IMR-90 (cell line): Measurements from ENCODE around the gene SRPK3.

Experiments used
- BHLHE40 ChIP-seq: fragments of 150-350 bp; IDR thresholded peaks from 2 replicates; pipeline ENCODE4 v1.6.1; 2016; ENCODE audit warnings: mild to moderate bottlenecking, low read depth, low read length
- CEBPB ChIP-seq: IDR thresholded peaks from 2 replicates; pipeline ENCODE4 v1.6.1; 2012; ENCODE audit warnings: low read depth, low read length, improper control_type of control experiment
- ELK1 ChIP-seq: fragments of 150-350 bp; IDR thresholded peaks from 2 replicates; pipeline ENCODE4 v1.6.1; 2016; ENCODE audit warnings: low read depth, mild to moderate bottlenecking, low read length, moderate library complexity, borderline replicate concordance
- POLR2A ChIP-seq: IDR thresholded peaks from 2 replicates; pipeline ENCODE4 v1.6.1; 2012; ENCODE audit warnings: mild to moderate bottlenecking, low read depth, low read length
- RAD21 ChIP-seq: IDR thresholded peaks from 2 replicates; pipeline ENCODE4 v1.6.1; 2012; ENCODE audit warnings: low read length, improper control_type of control experiment
- RCOR1 ChIP-seq: IDR thresholded peaks from 2 replicates; pipeline ENCODE4 v1.6.1; 2012; ENCODE audit warnings: mild to moderate bottlenecking, low read length, improper control_type of control experiment; ENCODE audit not compliant: insufficient replicate concordance
- RFX5 ChIP-seq: IDR thresholded peaks from 2 replicates; pipeline ENCODE4 v1.8.0; 2012; ENCODE audit warnings: low read depth, mild to moderate bottlenecking, low read length, moderate library complexity
- SMC3 ChIP-seq: fragments of 150-350 bp; IDR thresholded peaks from 2 replicates; pipeline ENCODE4 v1.6.1; 2016; ENCODE audit warnings: low read depth, mild to moderate bottlenecking, antibody characterized with exemption, low read length, moderate library complexity
- TF ChIP-seq, protein P1 (sequence below): conservative IDR thresholded peaks from 2 replicates; pipeline ENCODE4 v1.5.1; 2012; ENCODE audit warnings: mild to moderate bottlenecking, low read depth, low read length, improper control_type of control experiment
- TF ChIP-seq, protein P2 (sequence below): fragments of 150-350 bp; IDR thresholded peaks from 2 replicates; pipeline ENCODE4 v1.6.1; 2017; ENCODE audit warnings: mild to moderate bottlenecking, antibody characterized with exemption, low read length, low read depth

GRCh38 chrX:153800177-153800722 is 19.4 kb downstream of the SRPK3 start:
- TF ChIP-seq, protein P1, sequence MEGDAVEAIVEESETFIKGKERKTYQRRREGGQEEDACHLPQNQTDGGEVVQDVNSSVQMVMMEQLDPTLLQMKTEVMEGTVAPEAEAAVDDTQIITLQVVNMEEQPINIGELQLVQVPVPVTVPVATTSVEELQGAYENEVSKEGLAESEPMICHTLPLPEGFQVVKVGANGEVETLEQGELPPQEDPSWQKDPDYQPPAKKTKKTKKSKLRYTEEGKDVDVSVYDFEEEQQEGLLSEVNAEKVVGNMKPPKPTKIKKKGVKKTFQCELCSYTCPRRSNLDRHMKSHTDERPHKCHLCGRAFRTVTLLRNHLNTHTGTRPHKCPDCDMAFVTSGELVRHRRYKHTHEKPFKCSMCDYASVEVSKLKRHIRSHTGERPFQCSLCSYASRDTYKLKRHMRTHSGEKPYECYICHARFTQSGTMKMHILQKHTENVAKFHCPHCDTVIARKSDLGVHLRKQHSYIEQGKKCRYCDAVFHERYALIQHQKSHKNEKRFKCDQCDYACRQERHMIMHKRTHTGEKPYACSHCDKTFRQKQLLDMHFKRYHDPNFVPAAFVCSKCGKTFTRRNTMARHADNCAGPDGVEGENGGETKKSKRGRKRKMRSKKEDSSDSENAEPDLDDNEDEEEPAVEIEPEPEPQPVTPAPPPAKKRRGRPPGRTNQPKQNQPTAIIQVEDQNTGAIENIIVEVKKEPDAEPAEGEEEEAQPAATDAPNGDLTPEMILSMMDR: no peak
- TF ChIP-seq SMC3: no peak
- TF ChIP-seq POLR2A: no peak
- TF ChIP-seq RFX5: no peak
- TF ChIP-seq BHLHE40: no peak
- TF ChIP-seq ELK1: no peak
- TF ChIP-seq, protein P2, sequence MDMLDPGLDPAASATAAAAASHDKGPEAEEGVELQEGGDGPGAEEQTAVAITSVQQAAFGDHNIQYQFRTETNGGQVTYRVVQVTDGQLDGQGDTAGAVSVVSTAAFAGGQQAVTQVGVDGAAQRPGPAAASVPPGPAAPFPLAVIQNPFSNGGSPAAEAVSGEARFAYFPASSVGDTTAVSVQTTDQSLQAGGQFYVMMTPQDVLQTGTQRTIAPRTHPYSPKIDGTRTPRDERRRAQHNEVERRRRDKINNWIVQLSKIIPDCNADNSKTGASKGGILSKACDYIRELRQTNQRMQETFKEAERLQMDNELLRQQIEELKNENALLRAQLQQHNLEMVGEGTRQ: no peak
- TF ChIP-seq CEBPB: no peak
- no peak for TF ChIP-seq RAD21
- TF ChIP-seq RCOR1: no peak
